IPS-15b (cell line): ENCODE results near the gene CA9.

ENCODE experiments used
- H3K27me3 ChIP-seq: one replicate; pipeline ENCODE4 v1.6.1; 2013; ENCODE audit warnings: low read length; ENCODE audit not compliant: control insufficient read depth, insufficient read depth
- H3K36me3 ChIP-seq: one replicate; pipeline ENCODE4 v1.6.1; 2013; ENCODE audit warnings: low read length; ENCODE audit not compliant: control insufficient read depth, insufficient read depth
- H3K4me1 ChIP-seq: one replicate; pipeline ENCODE4 v1.6.1; 2013; ENCODE audit warnings: mild to moderate bottlenecking, low read length; ENCODE audit not compliant: control insufficient read depth, insufficient read depth
- H3K4me3 ChIP-seq: one replicate; pipeline ENCODE4 v1.5.1; 2013; ENCODE audit warnings: low read depth, low read length
- H3K9ac ChIP-seq: one replicate; pipeline ENCODE4 v1.6.1; 2013; ENCODE audit warnings: low read depth, mild to moderate bottlenecking, low read length
- H3K9me3 ChIP-seq: one replicate; pipeline ENCODE4 v1.6.1; 2013; ENCODE audit warnings: mild to moderate bottlenecking, low read length; ENCODE audit not compliant: control insufficient read depth, insufficient read depth

Gene CA9

DNA sequence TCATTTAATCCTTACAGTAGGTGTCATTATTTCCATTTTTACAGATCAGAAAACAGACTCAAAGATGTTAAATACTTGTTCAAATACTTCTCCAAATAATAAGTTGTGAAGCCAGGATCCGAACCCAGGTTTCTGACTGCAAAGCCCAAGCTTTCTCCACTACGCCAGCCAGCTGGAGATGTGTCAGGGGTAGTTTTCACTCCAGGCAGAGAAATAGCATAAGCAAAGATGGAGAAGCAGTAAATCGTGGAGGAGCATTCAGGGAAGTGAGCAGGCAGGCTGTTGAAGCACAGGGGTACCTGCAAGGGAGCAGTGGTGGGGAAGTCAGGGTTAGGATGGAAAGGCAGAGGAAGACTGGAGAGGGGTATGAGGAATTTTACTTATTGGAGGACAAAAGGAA lies 55.4 kb downstream of the CA9 start:
- no peaks in the 10 kb centered on the region for H3K27me3 ChIP-seq
- no peaks in the 10 kb centered on the region for H3K9me3 ChIP-seq
- H3K9ac ChIP-seq: no peak overlapping the region
- no peak overlapping the region for H3K4me3 ChIP-seq
- H3K4me1 ChIP-seq: peaks cover 34% of the 10 kb centered on the region
- peaks cover 14% of the 10 kb centered on the region for H3K36me3 ChIP-seq

DNA sequence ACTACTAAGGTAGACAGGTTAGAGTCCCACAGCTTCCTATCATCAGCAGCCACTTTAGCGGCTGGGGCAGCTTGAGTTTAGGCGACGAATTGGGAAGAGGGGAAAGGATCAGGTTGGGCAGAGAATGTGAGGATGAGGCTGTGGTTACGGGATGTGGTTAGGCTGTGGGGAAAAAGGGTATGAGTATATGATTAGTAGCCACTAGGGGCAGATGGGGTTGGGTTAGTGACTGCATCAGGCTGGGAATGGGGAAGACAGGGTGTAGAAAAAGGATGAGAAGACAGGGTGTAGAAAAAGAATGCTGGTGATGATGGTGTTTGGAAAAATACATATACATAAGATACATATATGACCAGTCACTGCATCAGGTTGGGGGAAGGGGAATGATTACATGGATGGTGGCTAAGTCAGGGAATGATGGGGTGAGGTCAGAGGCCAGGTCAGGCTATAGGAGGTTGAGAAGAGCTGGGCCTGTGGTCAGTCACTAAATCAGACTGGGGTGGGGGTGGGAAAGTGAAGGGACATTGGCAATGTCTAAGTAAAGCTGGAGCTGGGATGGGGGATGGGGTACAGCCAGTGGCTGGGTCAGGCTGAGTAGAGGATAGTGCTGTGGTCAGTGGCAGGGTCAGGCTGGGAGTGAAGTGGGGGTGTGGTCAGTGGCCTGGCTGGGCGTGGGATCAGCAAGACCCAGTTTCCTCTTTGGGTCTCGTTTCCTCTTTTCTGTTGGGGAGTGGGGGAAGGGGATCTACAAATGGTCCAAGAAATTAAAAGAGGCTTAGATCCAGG lies 56.2 kb downstream of the CA9 start:
- H3K9me3 ChIP-seq: no peaks in the 10 kb centered on the region
- H3K4me3 ChIP-seq: peak overlapping the region; percentile 27
- H3K4me1 ChIP-seq: peaks cover 34% of the 10 kb centered on the region
- no peak overlapping the region for H3K9ac ChIP-seq
- no peaks in the 10 kb centered on the region for H3K27me3 ChIP-seq
- peaks cover 6% of the 10 kb centered on the region for H3K36me3 ChIP-seq

DNA sequence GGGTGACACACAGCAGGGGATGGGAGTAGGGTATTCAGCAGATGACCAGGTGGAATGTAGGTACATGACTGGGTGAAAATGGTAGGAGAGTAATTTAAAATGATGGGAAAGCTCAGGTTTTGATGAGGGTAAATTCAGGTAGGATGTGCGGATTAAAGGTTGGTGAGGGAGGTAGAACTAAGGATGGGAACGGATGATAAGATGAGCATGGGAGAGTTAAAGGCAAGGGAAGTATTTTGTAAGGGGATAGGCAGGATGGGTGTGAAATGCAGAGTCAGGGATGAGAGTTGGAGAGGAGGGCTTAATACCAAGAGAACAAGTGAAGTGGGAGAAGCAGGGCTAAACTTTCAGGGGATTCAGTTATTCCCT lies 56.7 kb downstream of the CA9 start:
- peak overlapping the region; percentile 27 for H3K4me3 ChIP-seq
- H3K9me3 ChIP-seq: no peaks in the 10 kb centered on the region
- H3K27me3 ChIP-seq: no peaks in the 10 kb centered on the region
- peaks cover under 1% of the 10 kb centered on the region for H3K36me3 ChIP-seq
- no peak overlapping the region for H3K9ac ChIP-seq
- peaks cover 34% of the 10 kb centered on the region for H3K4me1 ChIP-seq
